Brain microvascular endothelial cell (primary cell): Measurements from ENCODE around the gene IFRD2.

Experiments
- DNase-seq: peaks from one replicate; pipeline ENCODE4 v3.0.0-alpha.2; 2020
- H3K27ac ChIP-seq: fragments of 250-450 bp; sonication (Bioruptor Pico); 2 replicates; pipeline ENCODE4 v1.5.1; 2020; ENCODE audit warnings: mild to moderate bottlenecking, moderate library complexity
- H3K27me3 ChIP-seq: fragments of 250-450 bp; sonication (Bioruptor Pico); replicated peaks from 2 replicates; pipeline ENCODE4 v1.5.1; 2020; ENCODE audit warnings: mild to moderate bottlenecking
- H3K36me3 ChIP-seq: fragments of 250-450 bp; sonication (Bioruptor Pico); replicated peaks from 2 replicates; pipeline ENCODE4 v1.5.1; 2020; ENCODE audit warnings: mild to moderate bottlenecking
- H3K4me3 ChIP-seq: 2 replicates; pipeline ENCODE4 v1.5.1; 2011; ENCODE audit warnings: low read depth, mild to moderate bottlenecking, control low read depth, low read length, moderate library complexity
- CTCF ChIP-seq: IDR thresholded peaks from 2 replicates; pipeline ENCODE4 v1.5.1; 2011; ENCODE audit warnings: low read depth, mild to moderate bottlenecking, moderate library complexity, low read length, control low read depth, inconsistent platforms; ENCODE audit errors: missing control alignments
- in situ Hi-C: cut with HindIII; loops from 2 replicates; pipeline ENCODE4 v1.10.0; 2017; ENCODE audit warnings: low sequenced_read_pairs, low pct_ligation_motif_present

The IFRD2 gene

GRCh38 chr3:50237754-50238548, 54.3 kb downstream of the IFRD2 start:
- Histone ChIP-seq H3K36me3 (no peaks in the 10 kb centered on the region), H3K4me3 (peak overlapping the region; percentile 90), H3K27me3 (no peaks in the 10 kb centered on the region), H3K27ac (peak overlapping the region; percentile 17)
- no peak for TF ChIP-seq CTCF
- peak; percentile 70 for DNase-seq
- in situ Hi-C loops = no loop called here
